GM19193 (cell line): ENCODE measurements around the gene COL18A1.

ENCODE experiments used
- POLR2A ChIP-seq: IDR thresholded peaks from 4 replicates; pipeline ENCODE4 v1.6.1; 2011; ENCODE audit not compliant: insufficient read depth, insufficient read length; ENCODE audit errors: extremely low read depth

The COL18A1 gene

GRCh38 chr21:45464309-45464708, 59.3 kb downstream of the COL18A1 start:
- TF ChIP-seq POLR2A: no peak

DNA sequence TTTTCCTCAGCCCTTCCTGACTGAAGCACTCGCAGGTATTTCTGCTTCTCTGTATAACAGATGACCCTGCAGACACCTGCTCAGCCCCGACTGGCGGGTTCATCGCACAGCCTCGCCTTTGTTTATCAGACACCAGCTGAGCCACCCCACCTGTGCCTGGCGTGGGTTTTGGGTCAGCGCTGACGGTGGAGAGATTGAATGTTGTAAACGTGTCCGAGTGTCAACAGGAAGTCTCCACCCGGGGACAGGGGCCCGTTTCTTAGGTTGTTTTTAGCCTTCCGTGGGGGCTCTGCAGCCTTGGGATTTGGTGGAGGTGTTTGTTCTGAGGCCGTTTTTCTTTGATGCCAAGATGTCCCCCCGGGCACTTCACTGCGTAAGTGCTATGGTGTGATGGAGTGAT, 60.1 kb downstream of the COL18A1 start:
- no peak for TF ChIP-seq POLR2A

DNA sequence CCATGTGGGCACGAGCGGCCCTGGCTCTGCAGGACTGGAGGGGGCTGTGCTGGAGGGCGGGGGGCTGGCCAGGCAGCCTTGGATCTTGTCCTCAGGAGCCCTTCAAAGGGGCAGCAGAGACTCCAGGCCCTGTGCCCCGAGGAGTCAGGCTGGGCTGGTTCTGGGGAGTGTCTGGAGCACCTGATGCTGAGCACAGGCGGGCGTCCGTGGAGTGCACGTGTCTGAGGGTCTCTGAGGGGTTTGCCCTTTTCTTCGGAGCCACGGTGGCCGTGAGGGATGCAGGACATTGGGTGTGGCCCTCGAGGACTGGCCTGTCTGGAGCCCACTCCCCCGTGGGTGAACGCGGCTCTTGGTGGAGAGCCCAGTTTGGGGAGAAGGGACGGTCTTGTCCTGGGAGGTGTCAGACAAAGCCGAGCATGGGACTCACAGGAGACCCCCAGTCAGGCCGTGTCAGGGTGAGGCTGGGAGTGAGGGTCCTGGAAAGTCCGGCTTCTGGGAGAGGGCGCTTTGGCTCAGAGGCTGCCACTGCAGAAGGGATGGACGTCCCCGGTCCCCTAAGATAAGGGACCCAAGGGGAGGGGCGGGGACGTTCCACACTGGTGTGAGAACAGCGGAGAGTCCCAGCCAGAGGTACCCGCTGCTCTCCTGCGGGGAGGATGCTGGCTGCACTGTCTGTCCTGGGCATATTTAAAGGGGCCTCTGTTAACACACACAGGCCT, 60.8 kb downstream of the COL18A1 start:
- TF ChIP-seq POLR2A: no peak

DNA sequence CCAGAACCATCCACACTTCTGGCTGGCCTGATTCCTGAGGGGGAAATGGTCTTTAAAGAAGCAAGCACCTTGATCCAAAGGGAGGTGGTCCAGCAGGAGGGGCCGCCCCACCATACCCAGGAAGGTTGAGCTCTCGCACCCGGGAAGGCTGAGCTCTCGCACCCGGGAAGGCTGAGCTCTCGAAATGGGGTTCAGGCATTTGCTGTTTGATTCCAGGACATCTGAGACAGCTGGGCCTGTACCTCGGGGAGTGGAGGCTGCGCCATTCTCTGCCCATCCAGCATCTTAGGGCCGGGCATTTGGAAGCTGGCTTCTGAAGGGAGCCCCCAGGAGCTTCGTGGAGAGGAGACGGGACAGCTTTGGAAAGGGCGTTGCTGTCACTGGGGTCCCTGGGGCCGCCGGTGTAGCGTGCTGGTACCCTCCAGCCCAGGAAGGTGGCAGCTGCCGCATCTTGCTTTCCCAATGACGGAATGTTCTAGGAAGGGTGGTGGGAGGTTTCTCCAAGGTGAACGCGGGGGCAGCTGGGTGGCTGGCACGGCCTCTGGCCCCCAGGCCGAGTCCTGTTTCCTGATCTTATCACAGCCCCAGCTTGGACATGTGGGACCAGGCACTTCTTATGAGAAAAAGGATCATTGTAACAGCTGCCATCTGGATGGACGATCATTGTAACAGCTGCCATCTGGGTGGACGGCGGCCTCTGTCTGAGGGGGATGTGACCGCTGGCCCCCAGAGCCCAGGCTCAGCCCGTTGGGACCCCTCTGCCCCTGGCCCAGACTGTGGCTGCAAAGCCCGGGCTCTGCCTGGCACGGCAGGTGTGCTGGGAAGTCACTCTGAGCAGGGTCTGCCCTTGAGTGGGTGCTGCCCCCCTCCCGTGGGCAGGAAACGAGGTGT, 61.6 kb downstream of the COL18A1 start:
- TF ChIP-seq POLR2A: no peak

- no peak for TF ChIP-seq POLR2A
Observed at GRCh38 chr21:45467221-45467779, 62.3 kb downstream of the COL18A1 start.

DNA sequence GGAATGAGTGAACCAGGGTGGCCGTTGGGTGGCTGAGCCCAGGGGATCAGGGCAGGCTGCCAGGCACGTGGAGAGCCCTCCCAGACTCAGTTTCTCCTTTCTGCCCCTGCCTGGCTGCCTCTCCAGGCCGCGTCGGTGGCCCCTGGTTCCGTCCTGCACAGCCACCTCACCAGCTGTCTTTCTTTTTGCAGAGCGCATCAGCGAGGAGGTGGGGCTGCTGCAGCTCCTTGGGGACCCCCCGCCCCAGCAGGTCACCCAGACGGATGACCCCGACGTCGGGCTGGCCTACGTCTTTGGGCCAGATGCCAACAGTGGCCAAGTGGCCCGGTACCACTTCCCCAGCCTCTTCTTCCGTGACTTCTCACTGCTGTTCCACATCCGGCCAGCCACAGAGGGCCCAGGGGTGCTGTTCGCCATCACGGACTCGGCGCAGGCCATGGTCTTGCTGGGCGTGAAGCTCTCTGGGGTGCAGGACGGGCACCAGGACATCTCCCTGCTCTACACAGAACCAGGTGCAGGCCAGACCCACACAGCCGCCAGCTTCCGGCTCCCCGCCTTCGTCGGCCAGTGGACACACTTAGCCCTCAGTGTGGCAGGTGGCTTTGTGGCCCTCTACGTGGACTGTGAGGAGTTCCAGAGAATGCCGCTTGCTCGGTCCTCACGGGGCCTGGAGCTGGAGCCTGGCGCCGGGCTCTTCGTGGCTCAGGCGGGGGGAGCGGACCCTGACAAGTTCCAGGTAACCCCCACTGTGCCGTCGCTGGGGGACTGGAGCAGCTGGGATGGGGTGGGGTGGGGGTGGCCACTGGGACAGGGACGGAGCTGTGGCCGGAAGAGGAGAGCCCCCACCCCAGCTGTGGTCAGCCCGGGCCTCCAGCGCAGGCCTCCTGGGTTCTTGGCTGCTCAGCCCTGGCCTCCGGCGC, 63.3 kb downstream of the COL18A1 start:
- TF ChIP-seq POLR2A: no peak

- no peak for TF ChIP-seq POLR2A
Observed at GRCh38 chr21:45468971-45469272, 64.0 kb downstream of the COL18A1 start.

DNA sequence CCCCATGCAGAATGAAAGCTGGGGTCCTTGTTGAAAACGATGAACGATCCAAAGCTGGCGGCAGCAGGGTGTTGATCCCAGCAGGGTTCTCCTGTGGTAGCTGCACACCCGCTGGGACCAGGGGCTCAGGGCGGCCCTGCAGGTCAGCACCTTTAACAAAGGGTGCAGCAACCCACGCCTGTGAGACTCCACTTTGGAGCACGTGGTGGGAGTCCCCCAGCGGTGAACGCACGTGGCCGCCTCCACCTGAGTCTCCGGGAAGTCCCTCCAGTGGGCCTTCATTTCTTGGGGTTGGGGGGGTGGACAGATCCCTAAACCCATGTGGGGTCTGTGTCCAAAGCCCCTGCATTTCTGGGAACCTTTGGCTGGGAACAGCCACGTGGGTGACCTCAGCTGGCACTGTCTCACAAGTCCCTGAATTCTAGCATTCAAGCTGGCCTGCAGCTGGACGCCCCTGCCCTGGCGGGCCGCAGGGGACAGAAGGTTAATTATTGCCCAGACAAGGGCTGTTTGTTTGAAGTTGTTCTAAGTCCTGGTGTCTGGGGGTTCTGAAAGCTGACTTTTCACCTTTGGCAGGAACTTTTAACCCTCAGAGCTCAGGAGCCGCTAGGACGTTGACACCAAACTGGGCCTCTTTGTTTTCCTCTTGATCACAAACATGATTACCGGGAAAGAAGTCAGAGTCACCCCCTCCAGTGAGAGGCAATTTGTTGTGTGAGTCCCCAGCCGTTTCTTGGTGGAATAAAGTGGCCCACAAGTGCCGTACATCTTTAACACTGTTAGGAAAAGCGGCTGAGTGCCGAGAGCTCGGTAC, 64.5 kb downstream of the COL18A1 start:
- TF ChIP-seq POLR2A: no peak

GRCh38 chr21:45470087-45470515, 65.1 kb downstream of the COL18A1 start:
- TF ChIP-seq POLR2A: no peak

GRCh38 chr21:45470773-45471524, 66.0 kb downstream of the COL18A1 start:
- no peak for TF ChIP-seq POLR2A

GRCh38 chr21:45471525-45472221, 66.7 kb downstream of the COL18A1 start:
- no peak for TF ChIP-seq POLR2A

DNA sequence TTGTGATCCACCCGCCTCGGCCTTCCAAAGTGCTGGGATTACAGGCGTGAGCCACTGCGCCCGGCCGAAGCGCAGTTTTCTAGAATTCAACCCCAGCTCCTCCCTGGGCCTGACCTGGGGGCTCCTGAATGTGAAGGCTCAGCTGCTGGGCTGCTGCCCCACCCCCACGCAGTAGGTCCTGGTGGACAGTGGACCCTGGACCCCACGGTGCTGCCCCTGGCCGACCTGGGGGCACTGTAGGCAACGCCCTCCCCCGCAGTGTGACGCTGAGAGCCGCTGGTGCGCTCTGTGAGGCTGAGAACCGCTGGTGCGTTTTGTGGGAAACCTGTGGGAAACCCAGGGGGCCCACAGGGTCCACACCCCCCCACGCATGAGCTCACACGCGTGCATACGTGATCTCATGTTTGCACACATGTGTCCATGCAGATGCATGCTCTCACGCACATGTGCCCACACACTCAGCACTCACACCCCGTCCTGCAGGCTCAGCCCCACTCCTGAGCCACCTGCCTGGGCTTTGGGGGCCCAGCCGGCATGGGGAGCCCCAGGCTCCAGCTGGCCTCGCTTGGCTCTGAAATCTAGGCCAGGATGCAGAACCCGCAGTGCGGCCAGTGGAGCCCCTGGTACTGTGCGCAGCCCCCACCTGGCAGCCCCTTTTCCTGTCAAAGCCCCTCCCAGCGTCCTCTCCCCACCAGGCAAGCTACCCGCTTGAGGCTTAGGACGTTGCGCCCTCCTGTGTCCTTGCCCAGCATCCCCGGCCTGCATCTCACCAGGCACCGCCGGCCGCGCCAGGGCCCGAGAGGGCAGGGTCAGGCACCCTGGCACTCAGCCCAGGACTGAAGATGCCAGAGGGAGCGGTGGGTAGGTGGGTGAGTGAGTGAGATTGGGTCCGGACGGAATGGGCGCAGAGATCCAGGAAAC, 67.7 kb downstream of the COL18A1 start:
- TF ChIP-seq POLR2A: no peak
